Ascending aorta (tissue), 2 donors: ENCODE data around the gene HMCN2. TPM values are rescaled to one million over a fixed set of nuclear protein-coding genes. Genes with fewer than 3 reads are reported as not detected.

Experiments used
- DNase-seq, 2 donors: peaks; one replicate each; pipeline ENCODE4 v3.0.0-alpha.2; 2019; ENCODE audit warnings: low spot score in 2 of 2
- H3K27ac ChIP-seq, 2 donors: fragments of 200-600 bp; sonication (generic); one replicate each; pipeline ENCODE4 v1.5.1; 2016 to 2017; ENCODE audit warnings: mild to moderate bottlenecking in 1 of 2
- H3K27me3 ChIP-seq: fragments of 200-600 bp; sonication (generic); one replicate; pipeline ENCODE4 v1.5.1; 2017
- H3K36me3 ChIP-seq, 2 donors: fragments of 200-600 bp; sonication (generic); one replicate each; pipeline ENCODE4 v1.5.1; 2016
- H3K4me1 ChIP-seq, 2 donors: fragments of 200-600 bp; sonication (generic); one replicate each; pipeline ENCODE4 v1.5.1; 2016 to 2017; ENCODE audit warnings: mild to moderate bottlenecking in 1 of 2
- H3K4me3 ChIP-seq, 2 donors: fragments of 200-600 bp; sonication (generic); one replicate each; pipeline ENCODE4 v1.5.1; 2016 to 2017; ENCODE audit warnings: mild to moderate bottlenecking in 1 of 2
- H3K9me3 ChIP-seq, 2 donors: fragments of 200-600 bp; sonication (generic); one replicate each; pipeline ENCODE4 v1.5.1; 2016
- CTCF ChIP-seq, 3 experiments: fragments of 200-600 bp in 2 of 3; fragments of 450-650 bp in 1 of 3; sonication (generic) in 2 of 3; IDR thresholded peaks; one replicate each; pipeline ENCODE4 v1.5.1; 2016 to 2019; ENCODE audit warnings: antibody characterized with exemption in 3 of 3, mild to moderate bottlenecking in 1 of 3, moderate library complexity in 1 of 3
- intact Hi-C: fragments of 100-400 bp; cut with DNase I; formaldehyde crosslinking; loops from one replicate; pipeline ENCODE4 v1.15.1; 2023
- total RNA-seq: library from RNA; depleted of rRNA; stranded (reverse); fragments of >200 nt; gene quantifications from one replicate; pipeline ENCODE4 v1.1.0, GENCODE V29; 2016

HMCN2 gene
- total RNA-seq, 1 donor from 2014 or later, result 7.5 TPM

GRCh38 chr9:130391866-130392265 lies 126.3 kb downstream of the HMCN2 start:
- no peaks in the 10 kb centered on the region for H3K36me3 ChIP-seq
- intact Hi-C loops, result no loop called here
- H3K4me1 ChIP-seq, result no peaks in the 10 kb centered on the region
- H3K27ac ChIP-seq, result no peak overlapping the region
- no peak overlapping the region for H3K4me3 ChIP-seq
- no peak for DNase-seq
- H3K9me3 ChIP-seq, result no peaks in the 10 kb centered on the region
- no peak for TF ChIP-seq CTCF (IDR thresholded peaks at IDR 0.05)
- H3K27me3 ChIP-seq, result no peaks in the 10 kb centered on the region

GRCh38 chr9:130393681-130394071 lies 128.1 kb downstream of the HMCN2 start:
- H3K9me3 ChIP-seq, result no peaks in the 10 kb centered on the region
- TF ChIP-seq CTCF (IDR thresholded peaks at IDR 0.05), result no peak
- intact Hi-C loops, result no loop called here
- H3K27me3 ChIP-seq, result no peaks in the 10 kb centered on the region
- H3K27ac ChIP-seq, result no peak overlapping the region
- no peaks in the 10 kb centered on the region for H3K36me3 ChIP-seq
- DNase-seq, result no peak
- H3K4me1 ChIP-seq, result no peaks in the 10 kb centered on the region
- H3K4me3 ChIP-seq, result no peak overlapping the region

GRCh38 chr9:130394320-130394719 lies 128.8 kb downstream of the HMCN2 start:
- no peak overlapping the region for H3K4me3 ChIP-seq
- H3K36me3 ChIP-seq, result no peaks in the 10 kb centered on the region
- no peak for DNase-seq
- intact Hi-C loops, result no loop called here
- no peaks in the 10 kb centered on the region for H3K27me3 ChIP-seq
- H3K4me1 ChIP-seq, result no peaks in the 10 kb centered on the region
- no peaks in the 10 kb centered on the region for H3K9me3 ChIP-seq
- TF ChIP-seq CTCF (IDR thresholded peaks at IDR 0.05), result no peak
- H3K27ac ChIP-seq, result no peak overlapping the region

GRCh38 chr9:130394814-130395470 lies 129.4 kb downstream of the HMCN2 start:
- Histone ChIP-seq H3K9me3 (no peaks in the 10 kb centered on the region), H3K27ac (no peak overlapping the region), H3K27me3 (no peaks in the 10 kb centered on the region), H3K36me3 (no peaks in the 10 kb centered on the region), H3K4me3 (no peak overlapping the region), H3K4me1 (no peaks in the 10 kb centered on the region)
- no peak for DNase-seq
- TF ChIP-seq CTCF (IDR thresholded peaks at IDR 0.05), result no peak
- intact Hi-C loops, result no loop called here

GRCh38 chr9:130395810-130396435 lies 130.4 kb downstream of the HMCN2 start:
- no peaks in the 10 kb centered on the region for H3K36me3 ChIP-seq
- no peak for TF ChIP-seq CTCF (IDR thresholded peaks at IDR 0.05)
- H3K27ac ChIP-seq, result no peak overlapping the region
- H3K4me3 ChIP-seq, result no peak overlapping the region
- H3K4me1 ChIP-seq, result no peaks in the 10 kb centered on the region
- intact Hi-C loops, result no loop called here
- no peak for DNase-seq
- no peaks in the 10 kb centered on the region for H3K9me3 ChIP-seq
- no peaks in the 10 kb centered on the region for H3K27me3 ChIP-seq
